NCI-H446 treated with DMSO at 0.1 percent for 48 hours (cell line): ENCODE data around the gene INTS6.
"Not testable (repeated sequence)": the region's sequence is repeated elsewhere in the genome, so short reads cannot be mapped to it uniquely, and the experiment has no call there.

ENCODE experiments used
- DNase-seq: peaks from one replicate; lab custom pipeline; 2025; lab: John Stamatoyannopoulos, UW

INTS6 gene

GRCh38 chr13:51415339-51415738, 37.5 kb downstream of the INTS6 start:
- DNase-seq = not testable (repeated sequence)

GRCh38 chr13:51412431-51412830, 40.4 kb downstream of the INTS6 start:
- no peak for DNase-seq

GRCh38 chr13:51405176-51405575, 47.7 kb downstream of the INTS6 start:
- no peak for DNase-seq

- DNase-seq = no peak
Measured at GRCh38 chr13:51397262-51397941, 55.4 kb downstream of the INTS6 start.

GRCh38 chr13:51396352-51396751, 56.5 kb downstream of the INTS6 start:
- DNase-seq = no peak

GRCh38 chr13:51394724-51395123, 58.1 kb downstream of the INTS6 start:
- DNase-seq = no peak

GRCh38 chr13:51385114-51385513, 67.7 kb downstream of the INTS6 start:
- DNase-seq = no peak

GRCh38 chr13:51380269-51380668, 72.6 kb downstream of the INTS6 start:
- DNase-seq = no peak

GRCh38 chr13:51373451-51373850, 79.4 kb downstream of the INTS6 start:
- no peak for DNase-seq

- DNase-seq = no peak
Measured at GRCh38 chr13:51371768-51372399, 81.0 kb downstream of the INTS6 start.

GRCh38 chr13:51370811-51371210, 82.0 kb downstream of the INTS6 start:
- DNase-seq = no peak

- no peak for DNase-seq
Measured at GRCh38 chr13:51370116-51370515, 82.7 kb downstream of the INTS6 start.

GRCh38 chr13:51364404-51365008, 88.3 kb downstream of the INTS6 start:
- DNase-seq = no peak

GRCh38 chr13:51363625-51364024, 89.2 kb downstream of the INTS6 start:
- DNase-seq = no peak

- DNase-seq = no peak
Measured at GRCh38 chr13:51361106-51361505, 91.7 kb downstream of the INTS6 start.

- no peak for DNase-seq
Measured at GRCh38 chr13:51360489-51360888, 92.3 kb downstream of the INTS6 start.

GRCh38 chr13:51359352-51359751, 93.5 kb downstream of the INTS6 start:
- no peak for DNase-seq

GRCh38 chr13:51357928-51358595, 94.8 kb downstream of the INTS6 start:
- DNase-seq = no peak

- DNase-seq = no peak
Measured at GRCh38 chr13:51355217-51355616, 97.6 kb downstream of the INTS6 start.

- no peak for DNase-seq
Measured at GRCh38 chr13:51349016-51349415, 103.8 kb downstream of the INTS6 start.

- no peak for DNase-seq
Measured at GRCh38 chr13:51348069-51348967, 104.5 kb downstream of the INTS6 start.

GRCh38 chr13:51347099-51347498, 105.7 kb downstream of the INTS6 start:
- no peak for DNase-seq
